H1 (cell line): ENCODE measurements around the gene ST7L. TPM values are rescaled to one million over a fixed set of nuclear protein-coding genes. Genes with fewer than 3 reads are reported as not detected.

Experiments used
- CTCF ChIA-PET: fragments of 300-600 bp; sonication (Branson Sonifier 250); formaldehyde crosslinking; loops from one replicate; lab custom pipeline; 2021; ENCODE audit not compliant: partially characterized antibody; lab: Charles Lee
- POLR2A ChIA-PET: fragments of 300-600 bp; sonication (Branson Sonifier 250); formaldehyde crosslinking; loops from one replicate; lab custom pipeline; 2021; ENCODE audit warnings: inconsistent platforms; ENCODE audit not compliant: partially characterized antibody; lab: Charles Lee
- DNase-seq, 2 experiments: peaks; one replicate each; pipeline versions ENCODE4 v3.0.0 to v3.0.0-alpha.2; 2010 to 2022; ENCODE audit warnings: low spot score in 2 of 2, low read depth in 1 of 2, mixed read lengths in 1 of 2
- FAIRE-seq: peaks from 2 replicates; lab custom pipeline; 2011; peaks lifted over from hg19 to GRCh38; lab: Jason Lieb, UNC
- H2AFZ ChIP-seq: 2 replicates; pipeline ENCODE4 v1.8.1; 2012; ENCODE audit warnings: low read length, inconsistent platforms
- H2AK5ac ChIP-seq: 2 replicates; pipeline ENCODE4 v1.6.1; 2013; ENCODE audit warnings: low read depth, low read length
- H2BK120ac ChIP-seq: replicated peaks from 2 replicates; pipeline ENCODE3; 2013; ENCODE audit warnings: low read depth, low read length, inconsistent platforms
- H2BK12ac ChIP-seq: 2 replicates; pipeline ENCODE4 v1.6.1; 2013; ENCODE audit warnings: low read depth, low read length
- H2BK15ac ChIP-seq: 2 replicates; pipeline ENCODE4 v1.6.1; 2013; ENCODE audit warnings: low read length
- H2BK20ac ChIP-seq: 2 replicates; pipeline ENCODE4 v1.6.1; 2013; ENCODE audit warnings: low read length
- H2BK5ac ChIP-seq: 2 replicates; pipeline ENCODE4 v1.6.1; 2013; ENCODE audit warnings: low read depth, low read length
- H3K14ac ChIP-seq: 2 replicates; pipeline ENCODE4 v1.6.1; 2013; ENCODE audit warnings: inconsistent platforms; ENCODE audit not compliant: insufficient read length
- H3K18ac ChIP-seq: 2 replicates; pipeline ENCODE4 v1.6.1; 2013; ENCODE audit warnings: low read length; ENCODE audit errors: extremely low read depth
- H3K23ac ChIP-seq: 2 replicates; pipeline ENCODE4 v1.6.1; 2013; ENCODE audit warnings: inconsistent platforms; ENCODE audit not compliant: insufficient read length
- H3K23me2 ChIP-seq: 2 replicates; pipeline ENCODE4 v1.6.1; 2013; ENCODE audit warnings: low read depth, low read length
- H3K27ac ChIP-seq: 2 replicates; pipeline ENCODE4 v1.6.1; 2011; ENCODE audit warnings: low read depth, low read length, inconsistent platforms
- H3K27me3 ChIP-seq, 4 experiments: replicated peaks in 1 of 4; 1 replicate in 1 of 4; 2 replicates in 3 of 4; pipeline versions ENCODE4 v1.6.1 to v1.8.1; 2011 to 2013; ENCODE audit warnings: low read length in 3 of 4, mild to moderate bottlenecking in 3 of 4, inconsistent platforms in 2 of 4, mixed read lengths in 2 of 4, moderate library complexity in 1 of 4; ENCODE audit not compliant: control insufficient read depth in 3 of 4, insufficient read depth in 3 of 4; ENCODE audit errors: extremely low read depth in 1 of 4
- H3K36me3 ChIP-seq, 4 experiments: 2 replicates each; pipeline versions ENCODE4 v1.6.1 to v1.8.1; 2011 to 2013; ENCODE audit warnings: mild to moderate bottlenecking in 4 of 4, low read length in 3 of 4, moderate library complexity in 2 of 4, control low read depth in 1 of 4, inconsistent platforms in 1 of 4; ENCODE audit not compliant: insufficient read depth in 4 of 4, control insufficient read depth in 2 of 4
- H3K4ac ChIP-seq: replicated peaks from 2 replicates; pipeline ENCODE3; 2013; ENCODE audit warnings: low read length, low read depth, mixed read lengths, inconsistent platforms; ENCODE audit not compliant: insufficient read length
- H3K4me1 ChIP-seq, 4 experiments: replicated peaks in 1 of 4; 1 replicate in 1 of 4; 2 replicates in 3 of 4; pipeline versions ENCODE4 v1.6.1 to v1.8.1; 2011 to 2013; ENCODE audit warnings: low read length in 3 of 4, inconsistent platforms in 2 of 4, mixed read lengths in 1 of 4; ENCODE audit not compliant: insufficient read depth in 4 of 4, control insufficient read depth in 3 of 4
- H3K4me2 ChIP-seq, 2 experiments: 2 replicates each; pipeline versions ENCODE4 v1.6.1 to v1.8.1; 2011 to 2013; ENCODE audit warnings: low read depth in 2 of 2, low read length in 2 of 2, control low read depth in 1 of 2, inconsistent platforms in 1 of 2, mild to moderate bottlenecking in 1 of 2; ENCODE audit not compliant: insufficient read depth in 1 of 2
- H3K4me3 ChIP-seq, 4 experiments: fragments of 200-600, 300-600 bp in 1 of 4; sonication (generic), shearing (Covaris generic), sonication (Bioruptor Twin) in 1 of 4; 2 replicates each; pipeline versions ENCODE4 v1.5.1 to v1.8.1; 2011 to 2016; ENCODE audit warnings: low read length in 4 of 4, low read depth in 3 of 4, control low read depth in 2 of 4, inconsistent platforms in 2 of 4, mild to moderate bottlenecking in 2 of 4, mixed read lengths in 1 of 4, moderate library complexity in 1 of 4; ENCODE audit not compliant: insufficient read depth in 2 of 4; ENCODE audit errors: extremely low read depth in 1 of 4
- H3K56ac ChIP-seq: replicated peaks from 2 replicates; pipeline ENCODE3; 2013; ENCODE audit warnings: low read depth, mild to moderate bottlenecking, mixed read lengths, low read length, inconsistent platforms; ENCODE audit not compliant: insufficient read length
- H3K79me1 ChIP-seq: 2 replicates; pipeline ENCODE4 v1.6.1; 2013; ENCODE audit warnings: low read depth, low read length, control low read depth
- H3K79me2 ChIP-seq, 2 experiments: 2 replicates each; pipeline versions ENCODE4 v1.6.1 to v1.8.1; 2012 to 2013; ENCODE audit warnings: low read length in 2 of 2, mild to moderate bottlenecking in 2 of 2, inconsistent platforms in 1 of 2; ENCODE audit not compliant: insufficient read depth in 2 of 2, control insufficient read depth in 1 of 2
- H3K9ac ChIP-seq, 4 experiments: replicated peaks in 1 of 4; 1 replicate in 1 of 4; 2 replicates in 3 of 4; pipeline versions ENCODE4 v1.6.1 to v1.8.1; 2011 to 2013; ENCODE audit warnings: low read depth in 3 of 4, low read length in 3 of 4, control low read depth in 2 of 4, mild to moderate bottlenecking in 2 of 4, moderate library complexity in 2 of 4, inconsistent platforms in 1 of 4; ENCODE audit errors: extremely low read depth in 1 of 4
- H3K9me3 ChIP-seq, 2 experiments: 2 replicates each; pipeline versions ENCODE4 v1.6.1 to v1.8.1; 2012 to 2013; ENCODE audit warnings: mild to moderate bottlenecking in 2 of 2, moderate library complexity in 2 of 2, control low read depth in 1 of 2, inconsistent platforms in 1 of 2, low read depth in 1 of 2, low read length in 1 of 2, mixed read lengths in 1 of 2; ENCODE audit not compliant: insufficient read depth in 2 of 2
- H4K20me1 ChIP-seq, 2 experiments: replicated peaks in 1 of 2; 2 replicates each; pipeline versions ENCODE3 to v1.8.1; 2011 to 2013; ENCODE audit warnings: inconsistent platforms in 2 of 2, low read length in 2 of 2, mild to moderate bottlenecking in 1 of 2; ENCODE audit not compliant: insufficient read depth in 2 of 2, control insufficient read depth in 1 of 2
- H4K5ac ChIP-seq: 2 replicates; pipeline ENCODE4 v1.6.1; 2013; ENCODE audit warnings: low read length, low read depth, mixed read lengths, inconsistent platforms; ENCODE audit not compliant: insufficient read length
- H4K8ac ChIP-seq: 2 replicates; pipeline ENCODE4 v1.8.0; 2013; ENCODE audit warnings: mild to moderate bottlenecking, moderate library complexity, low read length, inconsistent platforms; ENCODE audit not compliant: insufficient read depth; ENCODE audit errors: extremely low read depth
- H4K91ac ChIP-seq: replicated peaks from 2 replicates; pipeline ENCODE3; 2013; ENCODE audit warnings: low read length, mixed read lengths, inconsistent platforms; ENCODE audit not compliant: insufficient read length
- ASH2L ChIP-seq: fragments of 200-600, 300-600 bp; sonication (generic); IDR thresholded peaks from one replicate; pipeline ENCODE4 v1.7.1; 2017; ENCODE audit warnings: low read length
- BCL11A ChIP-seq, 2 experiments: IDR thresholded peaks; one replicate each; pipeline ENCODE4 v1.6.1; 2011; ENCODE audit warnings: low read depth in 2 of 2, low read length in 2 of 2, mild to moderate bottlenecking in 2 of 2
- CHD2 ChIP-seq: IDR thresholded peaks from 2 replicates; pipeline ENCODE4 v1.6.1; 2012; ENCODE audit warnings: low read length, improper control_type of control experiment
- CTBP2 ChIP-seq: IDR thresholded peaks from 2 replicates; pipeline ENCODE4 v1.7.0; 2011; ENCODE audit warnings: borderline replicate concordance, mild to moderate bottlenecking, moderate library complexity, mixed read lengths, low read length; ENCODE audit not compliant: insufficient read depth, insufficient read length
- JUN ChIP-seq: IDR thresholded peaks from 2 replicates; pipeline ENCODE4 v1.6.1; 2011; ENCODE audit warnings: low read depth, mild to moderate bottlenecking, improper control_type of control experiment, low read length
- KDM5A ChIP-seq: fragments of 200-600 bp; IDR thresholded peaks from 2 replicates; pipeline ENCODE4 v1.7.1; 2012; ENCODE audit warnings: mild to moderate bottlenecking, low read length, inconsistent platforms, mixed read lengths
- RAD21 ChIP-seq, 2 experiments: IDR thresholded peaks in 1 of 2; conservative IDR thresholded peaks in 1 of 2; 2 replicates each; pipeline ENCODE4 v1.6.1; 2011; ENCODE audit warnings: low read depth in 2 of 2, low read length in 2 of 2, improper control_type of control experiment in 1 of 2, inconsistent platforms in 1 of 2, mild to moderate bottlenecking in 1 of 2, moderate library complexity in 1 of 2
- RNF2 ChIP-seq: fragments of 200-900, 300-1000 bp; sonication (generic); IDR thresholded peaks from 2 replicates; pipeline ENCODE4 v1.7.1; 2016; ENCODE audit warnings: borderline replicate concordance, low read depth, mild to moderate bottlenecking, antibody characterized with exemption, low read length; ENCODE audit not compliant: poor library complexity, severe bottlenecking; ENCODE audit errors: missing control alignments
- RXRA ChIP-seq: IDR thresholded peaks from 2 replicates; pipeline ENCODE4 v1.6.1; 2011; ENCODE audit warnings: low read depth, mild to moderate bottlenecking, low read length, moderate library complexity; ENCODE audit not compliant: insufficient read depth
- SIX5 ChIP-seq: IDR thresholded peaks from 2 replicates; pipeline ENCODE4 v1.6.1; 2011; ENCODE audit warnings: mild to moderate bottlenecking, low read depth, low read length
- SRF ChIP-seq: IDR thresholded peaks from 2 replicates; pipeline ENCODE4 v1.6.1; 2011; ENCODE audit warnings: mild to moderate bottlenecking, low read depth, low read length, moderate library complexity
- WGBS, 2 experiments: shearing (Covaris generic) in 1 of 2; methylation state at CpG; one replicate each; pipeline versions ENCODE4 v1.1.6 to v1.1.7; 2013 to 2015; ENCODE audit warnings: low lambda C conversion rate in 2 of 2, mixed read lengths in 2 of 2, inconsistent platforms in 1 of 2, low coverage in 1 of 2, missing lambda C conversion rate in 1 of 2; ENCODE audit not compliant: insufficient replicate concordance in 2 of 2, insufficient coverage in 1 of 2, insufficient read length in 1 of 2; ENCODE audit errors: extremely low coverage in 1 of 2, missing lambda C conversion rate in 1 of 2; 5-methylcytosine and 5-hydroxymethylcytosine counted together
- polyA plus RNA-seq, 7 experiments: library from polyadenylated mRNA; depleted of rRNA in 3 of 7; stranded (reverse) in 5 of 7; unstranded in 2 of 7; fragments of >200 nt in 5 of 7; fragments of 200-250 nt in 2 of 7; gene quantifications; 1 replicate in 5 of 7; 2 replicates in 1 of 7; 4 replicates in 1 of 7; pipeline versions ENCODE4 v1.2.1 to v1.2.3, GENCODE V29; 2011 to 2013; ENCODE audit warnings: missing spikeins in 2 of 7, mixed read lengths in 2 of 7
- total RNA-seq: library from RNA; stranded (reverse); fragmentation: NEBNext Ultra II Directional; extraction: Animal tissue kit (Norgen Biotek cat#: 25700); gene quantifications from 2 replicates; pipeline ENCODE4 v1.2.1, GENCODE V29; 2021
- TF ChIP-seq, protein P1 (sequence below): IDR thresholded peaks from 2 replicates; pipeline ENCODE4 v1.6.1; 2012; ENCODE audit warnings: low read length, inconsistent platforms

Gene ST7L
- total and polyA plus RNA-seq, 2 of the 8 experiments (the other 6 are each of a cell fraction or from before 2014, with no cell fraction given) = 9.6 to 16.2 TPM

DNA sequence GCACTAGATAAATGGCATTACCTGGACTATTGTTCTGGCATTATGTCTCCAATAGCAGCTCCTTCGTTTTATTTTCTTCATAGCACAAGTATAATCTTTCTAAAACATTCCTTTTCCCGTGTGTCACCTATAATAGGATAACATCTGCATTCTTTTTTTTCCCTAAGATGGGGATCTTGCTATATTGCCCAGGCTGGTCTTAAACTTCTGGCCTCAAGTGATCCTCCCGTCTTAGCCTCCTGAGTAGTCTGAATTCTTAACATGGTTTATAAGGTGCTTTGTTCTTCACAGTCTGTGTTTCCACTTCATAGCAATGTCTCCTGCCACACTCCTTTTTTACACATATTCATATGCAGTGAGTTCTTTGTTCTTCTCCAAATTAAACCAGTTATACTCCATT, 46.9 kb upstream of the ST7L start:
- FAIRE-seq = no peak
- ChIA-PET POLR2A (interaction anchor here (1.4 kb wide), 1 partner anchor 47 kb away, joined by 6 read pairs; the partner anchor contains the start of genes CAPZA1 and ST7L), CTCF (interaction anchor here (1.1 to 2.6 kb wide), 2 partner anchors 8 to 16 kb away, joined by 3 to 6 read pairs; partner anchors contain the start of gene MOV10)
- Histone ChIP-seq H4K5ac (no peak overlapping the region), H4K8ac (no peak overlapping the region), H3K18ac (no peak overlapping the region), H2AFZ (no peak overlapping the region), H3K23ac (no peak overlapping the region), H3K27ac (no peak overlapping the region), H2BK20ac (no peak overlapping the region), H2AK5ac (no peak overlapping the region), H4K20me1 (peaks cover 0 to 3% of the 10 kb centered on the region in 2 experiments), H3K79me2 (no peaks in the 10 kb centered on the region), H3K4me1 (no peaks in the 10 kb centered on the region), H3K36me3 (peaks cover 6 to 64% (median 32%) of the 10 kb centered on the region in 4 experiments; a peak in 6 of 8 replicates), H3K56ac (no peak overlapping the region), H3K9ac (no peak overlapping the region), H3K4me3 (no peak overlapping the region), H3K9me3 (no peaks in the 10 kb centered on the region), H2BK120ac (no peak overlapping the region), H3K4me2 (no peak overlapping the region), H2BK12ac (no peak overlapping the region), H3K79me1 (no peaks in the 10 kb centered on the region), H3K14ac (no peak overlapping the region), H3K4ac (no peak overlapping the region), H3K27me3 (no peaks in the 10 kb centered on the region), H2BK5ac (no peak overlapping the region), H3K23me2 (no peaks in the 10 kb centered on the region), H4K91ac (no peak overlapping the region), H2BK15ac (no peak overlapping the region)
- 93% methylated on average over 3 of the region's 3 CpGs; no CpG with 5 or more reads in 1 of the 2 experiments for WGBS, 2 experiments
- DNase-seq = no peak
- TF ChIP-seq ASH2L (no peak), BCL11A (IDR thresholded peaks at IDR 0.05; ENCODE audit: low read depth in 2 of 2, low read length in 2 of 2) (no peak), CHD2 (no peak), SRF (no peak), RNF2 (no peak), SIX5 (no peak), RXRA (no peak), KDM5A (no peak), JUN (no peak), RAD21 (IDR thresholded peaks at IDR 0.05 in 1 of 2, conservative IDR thresholded peaks at IDR 0.05 in 1 of 2; ENCODE audit: low read depth in 2 of 2, low read length in 2 of 2) (no peak), CTBP2 (no peak)
- TF ChIP-seq, protein P1, sequence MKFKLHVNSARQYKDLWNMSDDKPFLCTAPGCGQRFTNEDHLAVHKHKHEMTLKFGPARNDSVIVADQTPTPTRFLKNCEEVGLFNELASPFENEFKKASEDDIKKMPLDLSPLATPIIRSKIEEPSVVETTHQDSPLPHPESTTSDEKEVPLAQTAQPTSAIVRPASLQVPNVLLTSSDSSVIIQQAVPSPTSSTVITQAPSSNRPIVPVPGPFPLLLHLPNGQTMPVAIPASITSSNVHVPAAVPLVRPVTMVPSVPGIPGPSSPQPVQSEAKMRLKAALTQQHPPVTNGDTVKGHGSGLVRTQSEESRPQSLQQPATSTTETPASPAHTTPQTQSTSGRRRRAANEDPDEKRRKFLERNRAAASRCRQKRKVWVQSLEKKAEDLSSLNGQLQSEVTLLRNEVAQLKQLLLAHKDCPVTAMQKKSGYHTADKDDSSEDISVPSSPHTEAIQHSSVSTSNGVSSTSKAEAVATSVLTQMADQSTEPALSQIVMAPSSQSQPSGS = no peak
